Epithelial cell of esophagus (primary cell): ENCODE data around the gene IRGQ.

ENCODE experiments used
- DNase-seq: peaks from one replicate; pipeline ENCODE4 v3.0.0; 2010; ENCODE audit warnings: low read depth
- H3K4me3 ChIP-seq: 2 replicates; pipeline ENCODE4 v1.5.1; 2011; ENCODE audit warnings: mild to moderate bottlenecking, low read length, control low read depth
- CTCF ChIP-seq: IDR thresholded peaks from 2 replicates; pipeline ENCODE4 v1.5.1; 2011; ENCODE audit warnings: low read depth, mild to moderate bottlenecking, low read length, control low read depth, inconsistent platforms; ENCODE audit not compliant: insufficient read depth; ENCODE audit errors: missing control alignments

IRGQ gene, protein sequence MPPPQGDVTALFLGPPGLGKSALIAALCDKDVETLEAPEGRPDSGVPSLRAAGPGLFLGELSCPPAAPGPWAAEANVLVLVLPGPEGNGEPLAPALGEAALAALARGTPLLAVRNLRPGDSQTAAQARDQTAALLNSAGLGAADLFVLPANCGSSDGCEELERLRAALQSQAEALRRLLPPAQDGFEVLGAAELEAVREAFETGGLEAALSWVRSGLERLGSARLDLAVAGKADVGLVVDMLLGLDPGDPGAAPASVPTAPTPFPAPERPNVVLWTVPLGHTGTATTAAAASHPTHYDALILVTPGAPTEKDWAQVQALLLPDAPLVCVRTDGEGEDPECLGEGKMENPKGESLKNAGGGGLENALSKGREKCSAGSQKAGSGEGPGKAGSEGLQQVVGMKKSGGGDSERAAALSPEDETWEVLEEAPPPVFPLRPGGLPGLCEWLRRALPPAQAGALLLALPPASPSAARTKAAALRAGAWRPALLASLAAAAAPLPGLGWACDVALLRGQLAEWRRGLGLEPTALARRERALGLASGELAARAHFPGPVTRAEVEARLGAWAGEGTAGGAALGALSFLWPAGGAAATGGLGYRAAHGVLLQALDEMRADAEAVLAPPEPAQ

DNA sequence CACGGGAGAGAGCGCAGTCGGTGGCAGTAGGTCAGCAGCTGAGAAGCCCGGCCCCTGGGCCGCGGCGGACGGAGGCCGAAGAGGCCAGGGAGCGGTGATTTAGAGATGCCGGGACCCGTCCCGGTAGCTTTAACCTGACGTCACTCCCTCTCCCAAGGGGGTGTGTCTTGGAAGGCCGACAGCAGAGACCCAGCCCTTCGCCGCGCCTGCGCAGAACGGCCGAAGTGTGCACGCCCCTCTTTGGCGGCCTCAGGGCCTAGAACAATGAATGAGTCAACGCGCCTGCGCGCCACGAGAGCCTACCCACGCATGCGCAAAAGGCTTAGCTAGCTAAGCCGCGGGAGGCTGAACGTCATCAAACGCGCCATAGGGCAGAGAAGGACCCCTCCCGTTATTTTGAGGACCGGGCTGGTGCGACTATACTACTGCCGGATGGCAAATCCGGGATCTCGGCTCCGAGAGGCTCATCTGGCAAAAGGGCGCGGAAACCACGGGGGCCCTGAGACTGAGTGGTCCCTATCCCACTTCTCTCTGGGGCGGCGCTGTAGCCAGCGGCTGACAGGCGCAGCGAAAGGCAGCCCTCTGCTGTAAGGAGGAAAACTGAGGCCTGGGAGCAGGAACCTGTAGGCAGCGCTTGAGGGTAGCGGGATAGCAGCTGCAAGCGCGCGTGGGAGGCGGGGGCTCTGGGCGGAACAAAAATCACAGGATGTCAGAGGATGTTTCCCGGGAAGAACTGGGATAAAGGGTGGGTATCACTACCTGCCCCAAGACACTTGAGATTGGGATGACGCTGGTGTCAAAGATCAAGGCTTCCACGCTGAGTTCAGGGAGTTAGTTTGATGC is at the start of gene IRGQ, which contains the start of gene ZNF576:
Gene IRGQ (minus strand): TSS at position 136 of the 843 bp plus-strand sequence. CDS start 796 bp downstream, outside the sequence.
Gene ZNF576 (plus strand): TSS at position 597 of the 843 bp plus-strand sequence. CDS start 514 bp downstream, outside the sequence.
- peak within 1 kb of the TSS; percentile 59 for H3K4me3 ChIP-seq
- DNase-seq: peak; percentile 99
- TF ChIP-seq CTCF: no peak

DNA sequence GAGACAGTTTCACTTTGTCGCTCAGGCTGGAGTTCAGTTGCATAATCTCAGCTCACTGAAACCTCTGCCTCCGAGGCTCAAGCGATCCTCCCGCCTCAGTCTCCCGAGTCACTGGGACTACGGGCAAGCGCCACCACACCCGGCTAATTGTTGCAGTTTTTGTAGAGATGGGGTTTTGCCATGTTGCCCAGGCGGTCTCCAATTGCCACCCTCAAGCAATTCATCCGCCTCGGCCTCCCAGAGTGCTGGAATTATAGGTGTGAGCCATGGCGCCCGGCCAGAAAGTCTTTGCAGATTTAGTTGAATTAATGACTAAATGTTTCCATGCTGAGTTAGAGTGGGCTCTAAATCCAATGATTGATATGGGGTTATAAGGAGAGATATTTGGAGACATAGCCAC is 48.2 kb upstream of the IRGQ start:
- no peak overlapping the region for H3K4me3 ChIP-seq
- TF ChIP-seq CTCF: no peak
- no peak for DNase-seq

DNA sequence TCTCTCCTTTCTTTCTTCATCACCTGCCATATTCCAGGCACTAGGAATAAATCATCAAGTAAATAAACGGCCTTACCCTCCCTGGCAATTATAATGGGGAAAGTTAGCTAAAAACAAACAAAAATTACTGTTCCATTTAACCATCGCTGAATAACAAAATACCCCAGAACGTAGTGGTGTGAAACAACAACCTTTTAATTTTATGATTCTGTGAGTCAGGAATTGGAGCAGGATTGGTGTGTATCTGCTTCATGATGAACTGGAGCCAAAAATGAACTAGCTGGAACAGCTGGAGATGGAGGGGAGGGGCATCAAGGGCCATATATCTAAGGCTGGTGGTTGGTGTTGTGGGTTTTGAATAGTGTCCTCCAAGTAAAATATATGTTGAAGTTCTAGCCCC is 47.4 kb upstream of the IRGQ start:
- H3K4me3 ChIP-seq: no peak overlapping the region
- no peak for DNase-seq
- TF ChIP-seq CTCF: no peak

DNA sequence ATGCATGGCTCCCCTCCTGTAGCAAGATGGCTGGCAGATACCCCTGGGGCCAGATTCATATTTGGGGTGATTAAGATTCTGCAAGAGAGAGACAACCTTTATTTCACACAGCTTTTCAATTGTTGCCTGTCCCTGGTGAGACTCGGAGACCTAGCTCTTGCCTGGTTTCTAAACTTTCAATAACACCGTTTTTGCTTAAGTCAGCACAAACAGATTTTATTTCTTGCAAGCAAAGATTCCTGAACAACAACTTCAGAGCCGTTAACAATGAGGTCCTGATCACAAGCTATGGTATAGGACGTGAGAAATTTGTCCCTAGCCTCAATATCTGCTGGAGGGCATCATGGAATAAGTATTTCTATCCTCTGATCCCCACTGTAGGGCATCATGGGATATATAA is 46.6 kb upstream of the IRGQ start:
- TF ChIP-seq CTCF: no peak
- H3K4me3 ChIP-seq: no peak overlapping the region

GRCh38 chr19:43641333-43641732 is 45.4 kb upstream of the IRGQ start:
- H3K4me3 ChIP-seq: no peak overlapping the region
- no peak for DNase-seq
- no peak for TF ChIP-seq CTCF

More for the DNA sequence above, 46.6 kb upstream of the IRGQ start:
- DNase-seq: no peak

GRCh38 chr19:43640424-43640757 is 44.5 kb upstream of the IRGQ start:
- peak overlapping the region; percentile 63 for H3K4me3 ChIP-seq
- DNase-seq: no peak
- no peak for TF ChIP-seq CTCF
